Activated T-helper 9 cell treated with anti-CD3 and anti-CD28 coated beads, Interleukin-2, amount 50 U/mL, for 16 hours (primary cell): ENCODE data around the gene A2ML1.
"Not testable (repeated sequence)": the region's sequence is repeated elsewhere in the genome, so short reads cannot be mapped to it uniquely, and the experiment has no call there.

Experiments used
- DNase-seq: peaks from one replicate; pipeline ENCODE4 v3.0.0-alpha.2; 2020; ENCODE audit warnings: low read depth

Gene A2ML1

GRCh38 chr12:8822298-8822697 lies at the start of gene A2ML1:
A2ML1 (plus strand) TSS chr12:8822621; CDS start chr12:8822652, 31 bp downstream.
- DNase-seq = no peak

- no peak for DNase-seq
These were observed 49.0 kb upstream of the A2ML1 start for GRCh38 chr12:8773461-8773860.

DNA sequence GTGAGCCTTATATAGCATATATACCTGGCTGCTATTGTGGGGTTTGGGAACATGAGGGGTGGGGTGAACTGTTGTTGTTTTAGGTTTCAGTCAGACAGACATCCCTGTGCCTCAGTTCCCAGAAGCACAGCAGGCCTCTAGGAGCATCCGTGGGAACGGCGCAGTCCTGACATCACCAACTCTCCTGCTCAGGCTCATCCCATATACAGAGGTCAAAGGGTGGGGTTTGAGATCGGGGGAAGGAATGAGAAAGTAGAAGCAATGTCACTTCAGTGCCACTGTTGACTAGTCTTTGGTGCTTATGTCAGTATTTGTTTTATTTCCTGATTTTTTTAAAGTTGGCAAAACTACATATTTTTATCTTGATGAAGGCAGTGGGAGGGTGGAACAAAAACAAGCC lies 43.1 kb upstream of the A2ML1 start:
- DNase-seq = no peak

DNA sequence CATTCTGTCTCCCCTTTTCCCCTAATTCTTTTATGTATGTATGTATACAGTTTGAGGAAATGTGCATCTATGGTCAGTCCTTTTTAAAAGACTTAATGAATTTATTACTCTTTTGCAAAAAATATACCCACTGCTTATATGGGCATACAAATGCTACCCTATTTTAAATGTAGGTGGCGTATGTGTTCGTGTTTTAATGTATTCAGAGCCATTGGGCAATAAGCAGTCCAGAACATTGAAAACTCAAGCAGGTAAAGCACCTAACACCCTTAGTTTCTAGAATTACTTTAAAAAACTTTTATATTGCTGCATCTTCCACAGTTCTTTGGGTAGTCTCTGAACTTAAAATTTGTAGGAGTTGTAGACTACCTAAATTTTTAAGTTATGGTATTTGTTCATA lies 42.6 kb upstream of the A2ML1 start:
- no peak for DNase-seq

- DNase-seq = no peak
These were observed 42.0 kb upstream of the A2ML1 start for GRCh38 chr12:8780389-8780788.

GRCh38 chr12:8781381-8782127 lies 40.9 kb upstream of the A2ML1 start:
- DNase-seq = no peak

DNA sequence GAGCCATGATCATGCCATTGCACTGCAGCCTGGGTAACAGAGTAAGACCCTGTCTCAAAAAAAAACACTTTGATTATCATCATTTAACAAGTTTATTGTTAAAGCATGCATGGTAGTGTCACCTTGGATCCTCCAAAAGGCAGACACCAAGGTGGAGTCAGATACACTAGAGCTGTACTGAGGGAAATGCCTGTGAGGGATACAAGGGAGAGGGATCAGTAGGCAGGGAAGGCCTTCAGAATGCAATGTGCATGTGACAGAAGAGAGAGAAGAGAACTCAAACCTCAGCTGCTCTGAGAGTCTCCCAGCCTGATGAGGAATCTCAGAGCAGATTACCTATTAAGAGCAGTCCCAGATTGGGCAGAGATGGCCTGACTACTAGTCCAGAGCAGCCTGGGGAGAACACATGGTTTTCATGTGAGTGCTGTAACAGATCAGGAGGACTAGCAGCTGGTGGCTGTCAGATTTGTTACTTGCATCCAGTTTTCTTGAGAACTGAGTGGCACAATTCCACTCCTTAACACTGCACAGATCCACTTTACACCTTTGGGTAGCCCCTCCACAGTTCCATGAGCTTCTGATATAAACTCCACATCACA lies 38.0 kb upstream of the A2ML1 start:
- no peak for DNase-seq

DNA sequence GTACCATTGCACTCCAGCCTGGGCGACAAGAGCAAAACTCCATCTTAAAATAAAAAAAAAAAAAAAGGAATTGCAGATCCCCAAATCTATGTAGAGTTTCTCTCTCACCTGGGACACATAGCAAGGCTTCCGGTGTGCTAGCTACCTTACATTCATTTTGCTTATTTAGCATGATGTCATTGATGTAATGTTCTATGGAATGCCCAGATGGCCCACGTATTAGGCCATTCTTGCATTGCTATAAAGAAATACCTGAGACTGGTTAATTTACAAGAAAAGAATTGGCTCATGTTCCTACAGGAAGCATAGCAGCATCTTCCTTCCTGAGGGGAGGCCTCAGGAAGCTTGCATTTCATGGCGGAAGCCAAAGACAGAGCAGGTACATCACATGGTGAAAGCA lies 36.9 kb upstream of the A2ML1 start:
- no peak for DNase-seq

DNA sequence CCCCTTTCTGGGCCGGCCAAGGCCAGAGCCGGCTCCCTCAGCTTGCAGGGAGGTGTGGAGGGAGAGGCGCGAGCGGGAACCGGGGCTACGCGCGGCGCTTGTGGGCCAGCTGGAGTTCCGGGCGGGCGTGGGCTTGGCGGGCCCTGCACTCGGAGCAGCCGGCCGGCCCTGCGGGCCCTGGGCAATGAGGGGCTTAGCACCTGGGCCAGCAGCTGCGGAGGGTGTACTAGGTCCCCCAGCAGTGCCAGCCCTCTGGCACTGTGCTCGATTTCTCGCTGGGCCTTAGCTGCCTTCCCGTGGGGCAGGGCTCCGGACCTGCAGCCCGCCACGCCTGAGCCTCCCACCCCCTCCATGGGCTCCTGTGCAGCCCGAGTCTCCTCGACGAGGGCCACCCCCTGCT lies 35.2 kb upstream of the A2ML1 start:
- DNase-seq = not testable (repeated sequence)

DNA sequence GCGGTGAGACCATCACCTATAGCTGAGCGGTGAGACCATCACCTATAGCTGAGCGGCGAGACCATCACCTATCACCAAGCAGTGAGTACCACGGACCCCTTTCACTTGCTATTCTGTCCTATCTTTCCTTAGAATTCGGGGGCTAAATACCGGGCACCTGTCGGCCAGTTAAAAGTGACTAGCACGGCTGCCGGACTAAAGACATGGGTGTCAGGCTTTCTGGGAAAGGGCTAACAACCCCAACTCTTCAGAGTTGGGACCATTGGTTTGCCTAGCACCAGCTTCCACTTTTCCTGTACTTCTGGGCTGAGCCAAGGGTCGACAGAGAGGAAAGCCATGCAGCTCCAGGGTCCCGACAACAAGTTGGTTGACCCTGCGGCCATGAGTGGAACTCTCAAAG lies 33.7 kb upstream of the A2ML1 start:
- DNase-seq = not testable (repeated sequence)

GRCh38 chr12:8789341-8790013 lies 32.9 kb upstream of the A2ML1 start:
- DNase-seq = not testable (repeated sequence)

DNA sequence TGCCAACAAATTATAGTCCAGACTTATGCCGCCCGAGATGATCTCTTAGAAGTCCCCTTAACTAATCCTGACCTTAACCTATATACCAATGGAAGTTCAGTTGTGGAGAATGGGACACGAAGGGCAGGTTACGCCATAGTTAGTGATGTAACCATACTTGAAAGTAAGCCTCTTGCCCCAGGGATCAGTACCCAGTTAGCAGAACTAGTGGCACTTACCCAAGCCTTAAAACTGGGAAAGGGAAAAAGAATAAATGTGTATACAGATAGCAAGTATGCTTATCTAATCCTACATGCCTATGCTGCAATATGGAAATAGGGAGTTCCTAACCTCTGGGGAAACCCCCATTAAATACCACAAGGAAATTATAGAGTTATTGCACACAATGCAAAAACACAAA lies 29.2 kb upstream of the A2ML1 start:
- DNase-seq = not testable (repeated sequence)

DNA sequence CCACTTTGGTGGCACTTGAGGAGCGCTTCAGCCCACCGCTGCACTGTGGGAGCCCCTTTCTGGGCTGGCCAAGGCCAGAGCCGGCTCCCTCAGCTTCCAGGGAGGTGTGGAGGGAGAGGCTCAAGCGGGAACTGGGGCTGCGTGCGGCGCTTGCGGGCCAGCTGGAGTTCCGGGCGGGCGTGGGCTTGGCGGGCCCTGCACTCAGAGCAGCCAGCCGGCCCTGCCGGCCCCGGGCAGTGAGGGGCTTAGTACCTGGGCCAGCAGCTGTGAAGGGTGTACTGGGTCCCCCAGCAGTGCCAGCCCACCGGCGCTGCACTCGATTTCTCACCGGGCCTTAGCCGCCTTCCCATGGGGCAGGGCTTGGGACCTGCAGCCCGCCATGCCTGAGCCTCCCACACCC lies 27.8 kb upstream of the A2ML1 start:
- DNase-seq = not testable (repeated sequence)

- no peak for DNase-seq
These were observed 25.4 kb upstream of the A2ML1 start for GRCh38 chr12:8796831-8797626.

DNA sequence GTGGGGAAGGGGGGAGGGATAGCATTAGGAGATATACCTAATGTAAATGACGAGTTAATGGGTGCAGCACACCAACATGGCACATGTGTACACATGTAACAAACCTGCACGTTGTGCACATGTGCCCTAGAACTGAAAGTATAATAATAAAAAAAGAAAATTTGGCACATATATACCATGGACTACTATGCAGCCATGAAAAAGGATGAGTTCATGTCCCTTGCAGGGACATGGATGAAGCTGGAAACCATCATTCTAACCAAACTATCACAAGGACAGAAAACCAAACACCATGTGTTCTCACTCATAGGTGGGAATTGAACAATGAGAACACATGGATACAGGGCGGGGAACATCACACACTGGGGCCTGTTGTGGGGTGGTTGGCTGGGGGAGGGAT lies 21.2 kb upstream of the A2ML1 start:
- not testable (repeated sequence) for DNase-seq

- DNase-seq = not testable (repeated sequence)
These were observed 17.6 kb upstream of the A2ML1 start for GRCh38 chr12:8804833-8805232.

GRCh38 chr12:8805487-8805886 lies 16.9 kb upstream of the A2ML1 start:
- not testable (repeated sequence) for DNase-seq

GRCh38 chr12:8807084-8807483 lies 15.3 kb upstream of the A2ML1 start:
- DNase-seq = not testable (repeated sequence)

DNA sequence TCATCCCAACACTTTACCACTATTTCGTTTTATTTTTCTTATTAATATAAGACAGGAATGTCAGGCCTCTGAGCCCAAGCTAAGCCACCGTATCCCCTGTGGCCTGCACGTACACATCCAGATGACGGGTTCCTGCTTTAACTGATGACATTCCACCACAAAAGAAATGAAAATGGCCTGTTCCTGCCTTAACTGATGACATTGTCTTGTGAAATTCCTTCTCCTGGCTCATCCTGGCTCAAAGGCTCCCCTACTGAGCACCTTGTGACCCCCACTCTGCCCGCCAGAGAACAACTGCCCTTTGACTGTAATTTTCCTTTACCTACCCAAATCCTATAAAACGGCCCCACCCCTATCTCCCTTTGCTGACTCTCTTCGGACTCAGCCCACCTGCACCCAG lies 12.3 kb upstream of the A2ML1 start:
- not testable (repeated sequence) for DNase-seq

GRCh38 chr12:8813572-8814357 lies 8.7 kb upstream of the A2ML1 start:
- DNase-seq = no peak

DNA sequence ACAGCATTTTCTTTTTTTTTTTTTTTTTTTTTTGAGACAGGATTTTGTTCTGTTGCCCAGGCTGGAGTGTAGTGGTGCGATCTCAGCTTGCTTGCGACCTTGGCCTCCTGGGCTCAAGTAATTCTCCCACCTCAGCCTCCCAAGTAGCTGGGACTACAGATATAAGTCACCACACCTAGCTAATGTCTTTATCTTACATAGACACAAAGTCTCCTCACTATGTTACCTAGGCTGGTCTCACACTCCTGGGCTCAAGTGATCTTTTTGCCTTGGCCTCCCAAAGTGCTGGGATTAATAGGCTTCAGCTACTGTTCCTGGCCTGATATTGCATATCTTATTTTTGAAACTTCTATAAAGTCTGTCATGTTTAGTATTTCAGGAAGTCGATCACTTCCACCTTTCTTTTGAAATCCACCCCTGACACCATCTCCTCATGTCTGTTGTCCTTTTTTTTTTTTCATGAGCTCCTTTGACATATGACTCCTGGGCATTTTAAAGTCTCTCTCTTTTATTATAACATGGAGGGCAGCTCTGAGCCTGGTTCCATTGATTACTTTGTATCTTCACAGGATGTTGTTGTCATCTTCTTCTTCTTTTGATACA lies 5.9 kb upstream of the A2ML1 start:
- no peak for DNase-seq
